Daoy (cell line): Measurements from ENCODE around the gene SEZ6L. TPM values are rescaled to one million over a fixed set of nuclear protein-coding genes. Genes with fewer than 3 reads are reported as not detected.

Experiments used
- DNase-seq: peaks from one replicate; pipeline ENCODE4 v3.0.0-alpha.2; 2015; ENCODE audit warnings: low read depth
- total RNA-seq: library from RNA; depleted of rRNA; stranded (reverse); fragments of >200 nt; shearing (Covaris generic); gene quantifications from 2 replicates; pipeline ENCODE4 v1.2.3, GENCODE V29; 2014

Gene SEZ6L
- total RNA-seq, 1 experiment from 2014 or later: not detected

- DNase-seq: peak; percentile 29
Measured at GRCh38 chr22:26174280-26174679, 5.0 kb downstream of the SEZ6L start.

- DNase-seq: no peak
Measured at GRCh38 chr22:26182723-26183122, 13.5 kb downstream of the SEZ6L start.

- no peak for DNase-seq
Measured at GRCh38 chr22:26185190-26185589, 15.9 kb downstream of the SEZ6L start.

- DNase-seq: no peak
Measured at GRCh38 chr22:26188341-26188740, 19.1 kb downstream of the SEZ6L start.

- no peak for DNase-seq
Measured at GRCh38 chr22:26194313-26194712, 25.1 kb downstream of the SEZ6L start.

- DNase-seq: no peak
Measured at GRCh38 chr22:26194877-26195276, 25.6 kb downstream of the SEZ6L start.

- no peak for DNase-seq
Measured at GRCh38 chr22:26196657-26197056, 27.4 kb downstream of the SEZ6L start.

- no peak for DNase-seq
Measured at GRCh38 chr22:26197425-26197824, 28.2 kb downstream of the SEZ6L start.

- DNase-seq: no peak
Measured at GRCh38 chr22:26199665-26200064, 30.4 kb downstream of the SEZ6L start.

GRCh38 chr22:26202280-26202924, 33.1 kb downstream of the SEZ6L start:
- DNase-seq: no peak

- DNase-seq: no peak
Measured at GRCh38 chr22:26205494-26205893, 36.2 kb downstream of the SEZ6L start.

GRCh38 chr22:26210334-26210733, 41.1 kb downstream of the SEZ6L start:
- DNase-seq: no peak

- DNase-seq: no peak
Measured at GRCh38 chr22:26213826-26214225, 44.6 kb downstream of the SEZ6L start.

- no peak for DNase-seq
Measured at GRCh38 chr22:26214466-26214865, 45.2 kb downstream of the SEZ6L start.

- DNase-seq: peak; percentile 46
Measured at GRCh38 chr22:26215736-26216135, 46.5 kb downstream of the SEZ6L start.

- no peak for DNase-seq
Measured at GRCh38 chr22:26225207-26225606, 55.9 kb downstream of the SEZ6L start.

GRCh38 chr22:26226538-26227297, 57.5 kb downstream of the SEZ6L start:
- DNase-seq: no peak

- DNase-seq: no peak
Measured at GRCh38 chr22:26229910-26230309, 60.6 kb downstream of the SEZ6L start.

GRCh38 chr22:26234296-26234695, 65.0 kb downstream of the SEZ6L start:
- DNase-seq: no peak

GRCh38 chr22:26235792-26236487, 66.7 kb downstream of the SEZ6L start:
- DNase-seq: no peak

- DNase-seq: peak; percentile 50
Measured at GRCh38 chr22:26236991-26237390, 67.7 kb downstream of the SEZ6L start.

GRCh38 chr22:26238596-26238995, 69.3 kb downstream of the SEZ6L start:
- DNase-seq: no peak

GRCh38 chr22:26239581-26239980, 70.3 kb downstream of the SEZ6L start:
- DNase-seq: peak; percentile 41
